IPS DF 19.7 (cell line): ENCODE measurements around the gene MAML3.

Experiments used
- DNase-seq: peaks from one replicate; pipeline ENCODE4 v3.0.0-alpha.2; 2013; ENCODE audit warnings: low read depth, low spot score

The MAML3 gene

DNA sequence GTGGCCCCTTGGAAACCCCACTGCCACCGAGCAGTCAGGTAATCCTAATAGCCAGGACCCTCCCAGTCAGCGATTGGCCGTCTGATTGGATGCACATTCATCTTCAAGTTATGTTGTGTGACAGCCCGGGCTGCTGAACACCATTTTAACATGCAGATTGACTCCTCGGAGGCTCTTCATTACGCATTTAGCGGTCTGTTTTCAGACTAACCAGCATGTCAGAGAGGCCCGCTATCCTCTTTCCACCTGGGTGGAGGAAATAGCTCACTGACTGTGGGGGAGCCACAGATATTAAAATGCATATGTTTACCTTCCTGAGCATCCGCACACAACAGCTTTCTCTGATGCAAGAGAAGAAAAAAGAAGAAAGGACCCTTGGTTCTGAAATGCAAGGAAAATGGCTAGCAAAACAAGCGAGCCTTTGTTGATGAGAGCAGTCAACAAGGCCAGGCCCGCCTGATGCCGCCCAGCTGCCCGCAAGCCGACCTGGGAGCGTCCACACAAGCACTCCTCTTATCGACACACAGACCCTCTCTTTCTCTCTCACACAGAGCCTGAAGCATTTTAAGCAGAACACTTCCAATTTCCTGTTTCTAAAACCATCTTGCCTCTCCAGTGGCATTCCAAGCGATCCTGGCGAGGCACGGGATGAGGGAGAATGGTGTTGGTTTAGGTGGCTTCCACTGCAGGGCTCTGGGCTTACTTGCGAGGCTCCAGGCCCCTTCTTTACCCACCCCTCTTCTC, 370.1 kb downstream of the MAML3 start:
- no peak for DNase-seq

DNA sequence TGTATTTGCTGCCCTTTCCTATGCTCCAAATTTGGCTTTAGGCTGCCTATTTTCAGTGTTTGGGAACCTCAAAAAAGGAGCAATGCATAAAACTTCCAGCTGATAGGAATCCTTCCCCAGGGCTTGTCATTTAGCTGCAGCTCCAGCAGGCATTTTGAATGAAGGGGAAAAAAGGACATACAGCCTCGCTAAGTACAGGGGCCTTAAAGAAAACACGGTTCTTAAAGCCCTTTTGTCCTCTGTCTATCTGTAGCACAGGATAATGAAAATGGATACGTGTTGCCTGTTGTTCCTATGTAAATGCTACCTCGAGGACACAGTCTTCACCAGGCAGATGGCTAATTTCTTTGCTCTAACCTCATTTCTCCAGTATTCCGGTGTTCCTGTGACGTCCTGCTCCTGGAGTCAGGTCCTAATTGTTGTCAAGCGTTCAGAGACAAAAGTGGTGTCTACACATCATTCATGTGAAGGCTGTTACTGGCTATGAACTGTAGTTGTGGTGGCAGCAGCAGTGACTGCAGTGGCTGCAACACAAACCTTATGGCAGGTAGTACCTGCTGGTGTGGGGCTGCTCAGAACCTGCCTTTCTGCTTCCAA, 371.0 kb downstream of the MAML3 start:
- no peak for DNase-seq

DNA sequence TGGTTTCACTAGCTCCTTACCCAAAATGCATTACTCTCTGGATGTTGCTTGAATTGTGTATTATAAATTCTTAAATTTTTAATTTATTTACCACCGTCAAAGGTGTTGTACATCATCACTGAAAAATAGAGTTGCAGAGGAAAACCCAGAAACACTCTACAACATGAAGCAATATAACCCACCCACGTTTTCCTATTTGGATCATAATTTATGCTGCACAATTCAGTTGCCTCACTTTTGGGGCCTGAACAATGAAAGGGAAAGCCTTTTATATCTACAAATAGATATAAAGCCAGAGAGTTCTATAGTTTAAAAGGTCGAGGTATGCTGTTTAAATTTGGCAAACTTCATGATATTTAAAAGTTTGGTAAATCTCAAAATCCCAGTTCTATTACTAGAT, 372.9 kb downstream of the MAML3 start:
- no peak for DNase-seq

DNA sequence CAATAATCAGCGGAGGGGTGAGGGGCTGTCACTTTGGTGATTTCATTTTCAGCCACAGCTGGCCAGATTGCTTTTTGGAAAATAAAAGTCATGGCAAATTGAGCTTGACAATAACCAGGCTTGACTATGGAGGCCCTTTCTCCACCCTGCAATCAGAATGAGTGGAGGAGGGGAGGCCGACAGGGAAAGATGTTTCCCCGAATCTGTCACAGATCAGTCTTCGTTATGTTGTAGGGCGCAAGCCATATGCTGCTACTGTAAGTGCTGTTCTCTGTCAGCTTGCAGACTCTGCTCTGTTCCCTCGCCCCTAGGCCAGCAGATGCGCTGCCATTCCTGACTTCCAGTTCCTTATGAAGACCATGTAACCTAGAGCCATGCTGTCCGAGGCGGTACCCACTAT, 374.3 kb downstream of the MAML3 start:
- DNase-seq, result no peak

DNA sequence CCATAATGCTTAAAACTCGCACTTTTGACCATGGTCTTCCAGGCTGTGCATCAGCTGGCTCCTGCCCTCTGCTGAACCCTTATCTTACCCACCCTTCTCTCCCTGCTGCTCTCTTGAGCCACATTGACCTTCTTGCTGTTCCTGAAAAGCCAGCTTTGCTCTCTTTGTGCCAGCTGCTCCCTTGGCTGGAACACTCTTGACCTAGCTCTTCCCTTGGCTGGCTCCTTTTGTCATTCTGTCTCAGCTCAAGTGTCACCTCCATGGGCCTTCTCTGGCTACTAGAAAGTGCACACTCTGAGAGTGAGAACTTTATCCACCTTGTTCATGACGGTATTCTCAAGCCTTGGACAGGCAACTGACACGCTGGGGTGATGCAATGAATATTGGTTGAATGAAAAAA, 376.2 kb downstream of the MAML3 start:
- DNase-seq, result no peak

DNA sequence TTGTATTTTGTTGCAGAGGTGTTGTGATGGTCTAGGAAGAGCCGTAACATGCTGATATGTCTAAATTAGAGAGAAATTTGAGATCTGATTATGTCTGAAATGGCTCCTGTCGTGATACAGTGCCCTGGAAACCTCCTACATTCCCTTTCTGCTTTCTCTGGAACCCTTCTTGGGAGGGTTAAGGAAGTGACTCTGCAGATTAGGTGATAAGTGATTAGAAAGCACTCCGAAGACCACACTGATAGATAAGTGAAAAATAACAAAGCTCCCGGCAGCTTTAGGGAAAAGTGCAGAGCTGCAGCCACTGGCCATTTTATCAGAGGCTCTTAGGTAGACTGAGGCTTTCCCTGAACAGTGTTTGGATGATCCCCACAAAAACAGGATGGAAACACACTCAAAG, 377.7 kb downstream of the MAML3 start:
- no peak for DNase-seq

DNA sequence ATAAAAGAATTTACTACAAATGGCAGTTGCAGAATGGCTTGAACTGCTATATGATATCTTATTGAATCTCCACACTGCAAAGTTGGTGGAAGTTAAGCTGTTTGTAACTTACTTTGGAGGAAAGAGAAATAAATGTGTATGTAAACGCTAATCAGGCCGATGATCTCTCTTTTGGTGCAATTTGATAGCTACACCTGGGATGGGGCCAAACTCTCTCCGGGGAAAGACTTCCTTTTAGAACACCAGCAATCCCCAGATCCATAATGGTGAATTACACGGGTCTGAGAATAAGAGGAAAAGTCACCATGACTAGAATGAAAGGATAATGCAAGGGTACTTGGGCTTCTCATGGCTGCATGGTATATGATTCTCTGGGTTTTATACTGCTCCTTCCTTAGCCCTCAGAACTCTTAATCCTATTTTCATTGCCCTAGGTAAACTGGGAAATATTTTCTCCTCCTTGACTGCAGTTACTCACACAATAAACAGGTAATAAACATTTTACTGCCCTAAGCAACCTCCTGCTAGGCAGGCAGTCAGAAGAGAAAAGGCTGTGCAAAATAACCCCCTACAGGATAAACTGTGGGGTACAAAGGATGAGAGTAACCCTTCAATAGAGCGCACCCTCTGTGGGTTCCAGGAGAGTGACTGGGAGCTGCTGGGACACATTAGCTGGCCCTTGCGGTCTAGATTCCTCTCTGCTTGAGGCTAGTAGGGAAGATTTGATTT, 379.1 kb downstream of the MAML3 start:
- DNase-seq, result no peak

DNA sequence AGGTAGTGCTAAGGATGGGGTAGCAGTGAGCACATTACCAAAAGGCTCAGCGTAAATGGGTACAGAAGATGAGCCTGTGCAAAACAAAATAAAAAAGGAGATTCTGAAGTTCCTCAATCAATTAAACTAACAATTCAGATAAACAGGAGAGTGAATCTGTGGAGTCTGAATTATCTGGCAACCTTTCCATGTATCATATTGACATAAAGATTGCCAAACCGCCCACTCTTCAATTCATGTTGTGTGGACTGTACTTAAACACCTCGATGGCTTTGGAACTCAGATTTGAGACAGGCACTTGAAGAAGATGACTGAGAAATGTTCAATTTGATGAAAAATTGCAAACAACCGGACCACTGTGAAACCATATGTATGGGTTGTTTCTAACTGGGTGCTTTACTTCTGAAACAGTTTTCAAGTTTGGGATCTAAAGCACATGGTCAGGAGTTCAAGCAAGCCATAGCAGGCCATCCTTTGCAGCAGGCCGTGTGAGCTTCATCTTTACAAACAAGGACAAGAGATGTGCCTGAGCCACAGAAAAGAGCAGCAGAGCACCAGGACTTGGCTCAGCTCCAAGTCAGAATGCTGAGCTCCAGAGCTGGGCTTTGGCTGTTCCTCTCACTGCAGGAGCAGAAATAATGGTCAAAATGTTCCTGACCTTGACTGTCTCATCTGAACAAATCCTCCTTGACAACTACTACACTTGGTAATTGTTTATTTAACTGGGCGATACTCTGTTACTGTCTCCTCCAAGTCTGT, 380.2 kb downstream of the MAML3 start:
- no peak for DNase-seq

DNA sequence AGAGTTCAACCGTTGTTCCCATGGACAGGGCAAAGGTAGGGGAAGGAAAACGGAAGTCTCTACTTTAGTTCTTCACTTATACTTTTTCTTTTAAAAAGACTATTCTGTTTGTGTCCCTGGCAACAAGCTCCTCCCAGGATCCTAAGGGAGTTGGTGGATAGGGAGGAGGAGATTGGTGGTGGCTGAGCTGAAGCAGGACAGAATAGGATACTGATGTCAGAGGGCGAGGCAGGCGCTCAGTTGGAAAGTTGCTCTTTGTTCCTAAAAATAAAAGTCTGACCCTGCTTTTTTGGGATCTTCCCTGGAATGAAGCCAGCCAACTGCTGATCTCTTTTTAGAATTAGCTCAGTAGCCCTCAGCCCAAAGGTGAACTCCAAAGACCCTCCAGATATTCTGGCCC, 383.6 kb downstream of the MAML3 start:
- no peak for DNase-seq

DNA sequence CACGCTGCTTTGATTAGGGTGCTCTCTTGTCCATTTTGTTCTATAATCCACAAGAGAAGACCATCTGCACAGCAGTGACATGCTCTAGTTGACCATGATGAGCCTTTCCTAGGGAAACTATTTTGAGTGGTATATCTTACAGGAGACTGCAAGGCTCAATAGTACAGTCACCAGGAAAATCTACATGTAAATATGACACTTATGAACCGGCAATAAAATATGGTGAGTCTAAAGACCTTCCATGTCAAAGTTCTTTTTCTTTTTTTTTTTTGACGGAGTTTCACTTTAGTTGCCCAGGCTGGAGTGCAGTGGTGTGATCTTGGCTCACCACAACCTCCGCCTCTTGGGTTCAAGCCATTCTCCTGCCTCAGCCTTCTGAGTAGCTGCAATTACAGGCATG, 384.6 kb downstream of the MAML3 start:
- DNase-seq, result no peak

DNA sequence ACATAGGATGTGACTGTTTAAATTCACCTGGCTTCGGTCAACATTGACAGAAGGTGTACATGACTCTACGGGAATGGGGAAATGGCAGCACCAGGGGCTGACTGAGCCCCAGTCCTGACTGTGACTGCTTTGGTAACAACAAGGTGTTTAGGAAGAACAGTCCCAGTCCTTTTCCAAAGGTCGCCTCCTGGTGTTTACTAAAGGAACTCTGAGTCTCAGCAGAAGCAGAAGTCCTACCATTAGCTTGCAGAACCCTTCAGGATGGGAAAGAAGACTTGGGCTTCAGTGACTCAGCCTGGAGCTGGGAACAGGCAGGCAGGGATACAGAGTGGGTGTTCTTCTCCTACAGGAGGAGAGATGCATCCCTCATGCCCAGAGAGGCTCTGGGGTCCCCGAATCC, 385.1 kb downstream of the MAML3 start:
- DNase-seq, result peak; percentile 30

DNA sequence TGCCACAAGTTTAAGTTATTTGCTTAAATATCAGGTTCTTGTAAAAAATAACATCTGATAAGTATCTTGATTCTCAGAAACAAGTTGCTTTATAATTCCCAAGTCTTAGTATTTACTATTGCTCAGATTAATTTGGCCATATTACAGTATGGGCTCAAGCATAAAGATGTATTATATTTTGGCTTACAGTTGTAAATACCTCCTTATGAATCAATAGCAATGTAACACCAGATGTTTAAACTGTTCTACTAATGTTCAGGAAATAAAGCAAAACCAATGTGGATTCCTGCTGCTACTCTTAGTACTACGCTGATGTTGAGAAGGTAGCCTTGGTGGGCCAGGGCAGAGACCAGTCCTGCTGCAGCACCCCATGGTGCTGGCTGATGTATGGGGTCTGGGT, 385.6 kb downstream of the MAML3 start:
- DNase-seq, result no peak

DNA sequence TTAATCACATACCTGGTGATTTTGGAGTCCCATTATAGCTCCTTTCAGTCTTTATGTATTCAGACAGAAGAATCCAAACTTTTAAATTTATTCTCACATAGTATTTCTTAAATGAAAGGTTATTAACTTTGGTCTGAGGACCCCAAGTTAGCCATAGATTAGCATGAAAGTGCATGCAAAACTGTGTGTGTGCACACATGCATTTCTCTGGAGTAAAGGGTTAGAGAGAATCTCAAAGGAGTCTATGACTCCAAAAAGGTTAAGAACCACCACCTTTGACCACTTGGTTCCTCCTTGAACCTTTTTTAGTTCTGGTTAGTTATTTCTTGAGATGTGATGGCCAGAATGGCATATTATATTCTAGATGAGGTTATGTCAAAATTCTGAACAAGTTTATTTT, 386.4 kb downstream of the MAML3 start:
- no peak for DNase-seq

DNA sequence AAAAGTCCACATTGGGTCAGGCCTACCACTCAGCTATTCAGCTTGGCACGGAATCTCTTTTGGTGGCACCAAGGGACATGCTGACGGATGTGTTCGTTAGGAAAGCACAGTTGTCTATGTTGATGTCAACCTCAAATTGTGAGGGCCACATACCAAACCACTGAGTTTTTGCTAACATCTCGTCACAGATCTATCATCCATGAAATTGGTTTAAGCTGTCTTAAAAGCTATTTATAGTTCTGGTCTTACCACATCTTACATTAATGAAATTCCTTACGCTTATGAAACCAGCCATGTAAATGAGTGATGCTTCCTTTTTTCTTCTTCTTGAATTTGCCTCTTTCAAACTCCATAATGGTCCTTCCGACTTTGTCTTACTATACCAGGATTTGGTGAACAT, 386.8 kb downstream of the MAML3 start:
- DNase-seq, result no peak

DNA sequence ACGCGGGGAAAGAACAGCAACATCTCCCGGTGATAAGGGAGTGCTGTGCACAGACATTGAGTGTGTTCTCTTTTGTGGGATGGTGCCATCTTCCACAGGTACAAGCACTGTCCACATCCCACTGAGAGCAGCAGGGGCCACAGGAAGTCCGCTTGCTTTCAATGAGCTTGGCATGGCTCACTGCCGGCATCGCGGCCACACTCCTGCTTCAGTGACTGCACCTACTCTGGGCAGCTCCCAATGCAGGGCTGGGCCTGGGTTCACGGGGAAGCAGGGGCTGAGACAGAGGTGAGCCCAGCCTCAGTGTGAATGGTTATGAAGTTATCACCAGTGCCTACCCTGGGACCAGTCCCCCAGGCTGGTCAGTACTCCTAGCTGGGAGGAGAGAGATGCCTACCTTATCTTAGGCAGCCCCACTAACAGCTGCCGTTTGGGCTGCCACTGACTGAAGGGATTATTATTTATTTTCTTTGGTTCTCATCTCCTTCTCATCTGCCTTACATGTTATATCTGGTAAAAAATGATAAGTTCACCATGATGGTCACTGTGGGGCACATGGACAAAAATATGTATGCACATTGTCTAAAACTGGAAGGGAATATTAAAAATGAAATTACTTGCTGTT, 389.2 kb downstream of the MAML3 start:
- no peak for DNase-seq

DNA sequence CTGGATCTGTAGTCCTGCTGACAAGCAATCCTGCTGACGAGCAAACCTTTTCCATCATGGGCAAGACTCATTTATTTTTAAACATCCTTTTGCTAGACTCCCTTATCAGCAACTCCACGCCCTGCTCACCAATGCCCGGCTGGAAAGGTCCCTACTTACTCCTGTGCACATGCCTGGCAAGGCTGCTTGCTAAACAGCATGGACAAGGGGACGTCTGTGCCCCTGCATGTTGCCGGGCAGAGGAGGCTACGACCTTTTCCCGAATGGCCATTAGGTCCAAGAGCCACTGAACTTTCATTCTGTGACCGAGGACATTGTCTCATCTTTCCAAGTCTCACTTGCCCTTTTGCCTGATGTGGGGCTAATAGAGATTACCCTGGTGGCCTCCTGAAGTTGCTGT, 389.8 kb downstream of the MAML3 start:
- DNase-seq, result no peak

DNA sequence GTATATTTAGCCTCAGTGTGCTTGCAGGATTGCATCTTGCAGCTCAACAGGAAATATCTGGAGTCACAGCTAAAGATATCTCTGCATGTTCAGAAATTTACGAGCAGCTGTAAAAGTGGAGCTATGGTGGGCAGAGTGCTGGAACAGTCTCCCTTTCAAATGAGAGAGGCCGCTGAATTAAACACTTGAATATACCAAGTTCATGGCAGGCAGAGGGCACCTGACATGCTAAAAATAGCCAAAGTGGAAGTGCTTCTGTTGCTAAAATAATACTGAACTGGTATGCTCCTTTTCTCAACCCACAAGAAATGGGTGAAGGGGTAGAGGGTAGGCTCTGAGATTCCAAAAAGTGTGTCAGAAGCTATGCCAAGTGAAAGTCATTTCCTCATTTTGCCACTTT, 390.3 kb downstream of the MAML3 start:
- DNase-seq, result no peak

DNA sequence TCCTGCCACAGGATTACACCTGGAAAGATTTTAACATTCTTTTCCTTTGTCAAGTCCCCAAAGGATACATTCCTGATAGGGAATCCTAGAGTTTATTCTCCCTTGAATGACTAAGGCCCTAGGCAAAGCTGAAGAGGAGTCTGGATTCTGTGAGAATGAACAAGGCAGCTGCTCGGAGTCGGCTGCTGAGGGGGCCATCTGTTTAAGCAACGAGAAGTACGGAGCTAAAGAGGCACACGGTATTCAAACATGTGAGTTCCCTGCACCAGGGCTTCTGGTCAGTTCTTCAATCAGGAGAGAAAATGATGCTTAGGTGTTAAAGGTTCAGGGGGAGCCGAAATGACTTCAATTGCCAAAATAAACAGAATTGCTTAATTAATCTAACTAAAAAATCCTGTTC, 390.8 kb downstream of the MAML3 start:
- no peak for DNase-seq

DNA sequence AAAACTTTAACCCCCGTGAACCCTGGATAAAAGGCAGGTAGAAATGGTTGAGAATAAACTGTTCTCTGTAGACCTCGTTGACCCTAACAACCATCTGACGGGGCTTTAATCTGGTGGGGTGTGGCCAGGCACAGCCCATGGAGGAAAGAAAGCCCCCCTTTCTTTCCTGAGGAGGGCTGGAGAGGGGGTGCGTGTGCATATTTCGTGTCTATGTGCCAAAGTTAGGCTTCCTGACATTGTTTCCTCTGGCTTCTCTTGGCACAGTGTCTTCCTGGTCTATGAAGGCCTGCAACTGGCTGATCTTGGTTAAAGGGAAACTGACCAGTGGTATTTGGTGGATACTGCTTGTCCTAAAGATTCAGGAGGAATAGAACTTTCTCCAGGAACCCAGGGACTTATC, 391.3 kb downstream of the MAML3 start:
- no peak for DNase-seq

DNA sequence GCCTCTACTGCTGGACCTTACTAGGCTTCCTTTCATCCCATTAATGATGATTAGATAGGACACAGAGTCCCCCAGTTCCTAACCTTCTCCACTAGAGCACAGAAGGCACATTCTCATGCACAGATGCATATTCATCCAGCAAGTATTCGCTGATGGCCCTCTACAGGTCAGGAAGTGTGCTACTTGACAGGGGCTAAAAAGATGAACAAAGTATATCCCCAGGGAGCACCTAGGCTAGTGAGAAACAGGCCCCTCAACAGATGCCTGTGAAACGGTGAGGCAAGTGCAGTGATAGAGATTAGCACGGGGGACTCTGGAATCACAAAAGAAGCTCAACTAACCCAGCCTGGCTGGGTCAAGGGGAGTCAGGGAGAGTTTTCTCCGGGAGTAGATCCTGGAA, 392.5 kb downstream of the MAML3 start:
- DNase-seq, result no peak

DNA sequence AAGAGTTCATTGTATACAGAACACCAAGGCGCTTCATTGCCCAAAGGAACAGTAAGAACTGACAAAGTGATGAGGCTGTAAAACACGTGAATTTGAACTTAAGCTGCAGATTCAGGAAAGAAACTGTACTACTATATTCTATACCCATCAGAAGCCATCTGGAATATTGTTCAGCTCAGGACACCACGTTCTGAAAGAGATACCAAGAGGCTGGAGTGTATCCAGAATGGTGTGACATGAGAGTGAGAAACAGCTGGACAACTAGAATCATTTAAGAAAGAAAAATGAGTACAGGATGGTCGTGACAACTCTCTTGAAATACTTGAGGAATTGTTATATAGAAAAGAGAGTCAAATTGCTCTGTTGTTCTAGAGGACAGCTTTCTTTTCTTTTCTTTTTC, 393.4 kb downstream of the MAML3 start:
- DNase-seq, result no peak

DNA sequence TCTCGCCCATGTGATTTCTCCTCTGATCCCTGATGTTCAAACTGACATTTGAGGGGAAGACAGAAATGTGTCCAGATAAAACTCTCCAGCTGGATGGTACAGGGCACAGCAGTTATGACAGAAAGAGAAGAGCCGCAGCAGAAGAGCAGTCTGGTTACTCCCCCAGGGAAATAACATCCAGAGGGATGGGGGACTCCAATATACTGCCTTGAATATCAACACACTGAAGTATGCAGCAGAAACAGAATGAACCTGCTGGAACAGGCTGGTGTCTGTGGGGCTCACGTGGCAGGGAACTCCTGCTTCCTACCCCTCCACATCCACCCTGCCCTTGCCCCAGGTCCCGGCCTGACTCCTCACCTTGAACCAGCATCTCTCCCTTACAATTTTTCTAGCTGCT, 394.9 kb downstream of the MAML3 start:
- no peak for DNase-seq
